GM12865 (cell line): ENCODE data around the gene IFNAR2.
A peak's percentile ranks its signal among the peaks of the same experiment; 100 is the strongest.

Source experiments
- DNase-seq: peaks from one replicate; pipeline ENCODE4 v3.0.0; 2010; ENCODE audit warnings: low read depth
- H3K4me3 ChIP-seq: 2 replicates; pipeline ENCODE4 v1.5.1; 2011; ENCODE audit warnings: mild to moderate bottlenecking, low read depth, low read length, control low read depth
- CTCF ChIP-seq: IDR thresholded peaks from 2 replicates; pipeline ENCODE4 v1.5.1; 2011; ENCODE audit warnings: low read length, control low read depth, low read depth, inconsistent platforms; ENCODE audit not compliant: insufficient read depth; ENCODE audit errors: missing control alignments

The IFNAR2 gene

GRCh38 chr21:33229099-33229783, 497 bp upstream of the IFNAR2 start:
- no peak for DNase-seq
- TF ChIP-seq CTCF = no peak
- peak overlapping the region; percentile 60 for H3K4me3 ChIP-seq

DNA sequence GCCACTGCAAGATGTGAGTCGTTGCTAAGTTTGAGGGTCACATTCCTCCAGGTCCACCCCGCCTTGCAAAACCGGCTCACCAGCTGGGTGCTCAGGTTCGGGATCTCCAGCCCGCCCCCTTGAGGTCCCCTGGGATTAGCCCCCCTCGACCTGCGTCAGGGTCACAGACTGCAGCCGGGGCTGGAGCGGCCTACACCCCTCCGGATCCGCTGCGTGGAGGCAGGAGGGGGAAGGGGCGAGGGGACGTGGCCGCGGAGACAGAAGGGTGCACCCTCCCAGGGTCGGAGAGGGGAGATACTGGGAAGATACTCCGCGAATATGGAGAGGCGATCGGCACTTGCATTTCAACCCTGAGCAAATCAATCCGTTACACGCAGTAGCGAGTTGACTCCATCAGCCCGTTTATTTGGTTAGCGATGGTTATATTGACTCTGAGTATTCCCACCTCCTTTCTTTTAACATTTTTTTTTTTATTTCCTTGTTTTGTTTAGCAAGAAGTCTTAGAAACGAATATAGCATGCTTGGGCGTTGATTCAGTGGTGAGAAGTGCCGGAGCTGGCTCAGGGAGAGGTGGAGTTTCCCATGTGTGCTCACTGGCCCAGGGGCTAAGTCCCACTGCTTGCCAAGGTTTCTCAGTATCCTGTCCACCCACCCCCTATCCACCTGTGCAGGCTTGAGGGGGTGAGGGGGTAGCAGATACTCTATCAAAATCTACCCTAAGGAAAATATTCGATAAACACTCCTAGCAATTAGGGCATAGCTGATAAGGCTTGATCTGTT, 997 bp downstream of the IFNAR2 start:
- DNase-seq = peak; percentile 84

GRCh38 chr21:33231526-33231925, 1.8 kb downstream of the IFNAR2 start:
- DNase-seq = peak; percentile 71
- peak overlapping the region; percentile 69 for H3K4me3 ChIP-seq
- TF ChIP-seq CTCF = no peak

More for the DNA sequence above, 997 bp downstream of the IFNAR2 start:
- TF ChIP-seq CTCF = no peak
- peak overlapping the region; percentile 69 for H3K4me3 ChIP-seq

GRCh38 chr21:33232291-33233034, 2.7 kb downstream of the IFNAR2 start:
- TF ChIP-seq CTCF = no peak
- no peak for DNase-seq
- H3K4me3 ChIP-seq = peak overlapping the region; percentile 69

GRCh38 chr21:33234635-33235520, 5.1 kb downstream of the IFNAR2 start:
- TF ChIP-seq CTCF = no peak
- peak; percentile 31 for DNase-seq
- H3K4me3 ChIP-seq = peak overlapping the region; percentile 15; the same call in 1 of the 2 replicates
